Jurkat, Clone E6-1 (cell line): ENCODE data around the gene UXS1.

ENCODE experiments used
- DNase-seq: peaks from one replicate; pipeline ENCODE4 v3.0.0-alpha.2; 2011; ENCODE audit warnings: low read depth, low spot score
- H3K4me3 ChIP-seq: 2 replicates; pipeline ENCODE4 v1.5.1; 2011; ENCODE audit warnings: mild to moderate bottlenecking, low read length, control low read depth, moderate library complexity

Gene UXS1

DNA sequence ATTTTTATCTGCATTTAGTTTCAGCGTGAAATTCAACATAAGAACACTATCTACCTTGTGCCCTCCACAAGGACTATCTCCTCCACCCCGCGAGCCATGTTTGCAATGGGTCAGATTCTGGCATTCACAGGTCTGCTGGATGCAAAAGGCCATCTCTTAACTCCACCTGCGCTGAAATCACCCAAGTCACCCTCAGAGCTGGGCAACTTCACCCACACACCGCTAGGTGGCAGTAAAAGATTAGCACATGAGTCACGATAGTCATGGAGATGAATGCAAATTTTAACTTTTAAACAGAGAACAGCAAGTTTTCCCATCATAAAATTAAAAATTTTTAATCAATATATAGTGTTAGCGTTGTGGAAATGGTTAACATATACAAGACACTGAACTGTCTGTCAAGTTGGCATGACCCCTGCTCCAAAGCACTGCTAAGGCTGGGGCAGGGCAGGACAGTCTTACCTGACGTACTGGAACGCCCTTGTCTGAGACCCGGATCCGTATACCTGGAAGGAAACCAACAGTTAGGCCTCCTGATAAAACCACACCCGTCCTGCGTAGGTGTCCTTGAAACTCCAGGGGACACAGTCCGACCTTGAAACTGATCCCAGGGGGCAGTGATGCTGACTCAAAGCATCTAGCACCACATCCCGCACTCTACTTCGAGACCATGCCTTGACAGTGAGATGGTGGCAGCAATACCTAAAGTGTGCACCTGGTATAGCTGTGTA is 89.6 kb downstream of the UXS1 start:
- DNase-seq: peak; percentile 61
- H3K4me3 ChIP-seq: no peak overlapping the region

DNA sequence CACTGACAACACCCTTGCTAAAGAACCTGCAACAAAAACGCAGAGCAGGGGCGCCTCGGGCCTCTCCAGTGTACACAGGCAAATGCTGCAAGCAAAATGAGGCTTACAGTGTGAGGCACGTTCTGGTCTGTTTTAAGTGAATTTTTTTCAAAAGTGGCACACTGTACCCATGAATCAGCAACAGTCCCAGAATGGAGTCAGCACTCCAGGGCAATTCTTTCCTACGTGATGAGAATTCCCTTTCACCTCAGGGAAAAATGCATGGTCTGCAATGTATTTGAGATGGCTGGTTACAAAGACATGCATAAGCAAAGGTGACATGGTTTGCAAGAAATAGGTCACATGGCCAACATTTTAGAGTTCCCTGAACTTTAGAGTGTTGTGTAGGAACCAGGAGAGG is 94.4 kb downstream of the UXS1 start:
- DNase-seq: no peak
- no peak overlapping the region for H3K4me3 ChIP-seq

DNA sequence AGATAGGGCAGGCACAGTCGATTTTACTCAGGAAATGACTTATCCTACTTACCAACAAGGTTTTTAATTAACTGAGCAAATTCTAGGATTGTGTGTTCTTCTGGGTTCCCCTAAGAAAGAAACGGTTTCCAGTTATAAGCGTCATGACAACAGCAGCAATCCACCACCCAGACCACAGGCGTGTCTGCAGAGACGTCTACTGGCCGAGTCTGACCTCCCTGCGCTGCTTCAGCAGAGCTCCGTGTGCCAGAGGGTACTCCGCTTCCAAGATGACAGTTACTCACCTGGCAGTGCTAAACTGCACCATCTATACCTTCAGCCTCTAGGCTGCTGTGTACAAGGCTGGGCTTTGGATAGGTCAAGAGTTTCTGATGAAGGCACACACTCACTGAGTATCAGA is 95.4 kb downstream of the UXS1 start:
- DNase-seq: no peak
- H3K4me3 ChIP-seq: no peak overlapping the region

DNA sequence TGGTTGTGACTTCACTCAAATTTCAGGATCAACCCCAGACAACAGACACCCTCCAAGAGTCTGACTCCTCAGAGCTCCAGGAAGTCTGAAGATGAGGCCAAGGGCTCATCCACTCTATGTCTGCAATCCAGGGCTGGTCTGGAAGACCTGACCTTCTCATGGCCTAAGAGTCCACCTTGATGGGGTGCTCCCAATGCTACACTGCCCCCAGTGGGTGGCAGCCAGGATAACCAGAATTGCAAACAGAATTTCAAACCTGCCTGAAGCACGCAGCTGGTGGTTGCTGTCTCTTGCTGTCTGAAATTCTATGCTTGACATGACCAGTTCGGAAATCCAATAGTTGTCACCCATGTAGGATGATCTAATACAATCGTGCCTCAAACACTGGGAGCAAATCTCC is 96.0 kb downstream of the UXS1 start:
- DNase-seq: no peak
- no peak overlapping the region for H3K4me3 ChIP-seq

DNA sequence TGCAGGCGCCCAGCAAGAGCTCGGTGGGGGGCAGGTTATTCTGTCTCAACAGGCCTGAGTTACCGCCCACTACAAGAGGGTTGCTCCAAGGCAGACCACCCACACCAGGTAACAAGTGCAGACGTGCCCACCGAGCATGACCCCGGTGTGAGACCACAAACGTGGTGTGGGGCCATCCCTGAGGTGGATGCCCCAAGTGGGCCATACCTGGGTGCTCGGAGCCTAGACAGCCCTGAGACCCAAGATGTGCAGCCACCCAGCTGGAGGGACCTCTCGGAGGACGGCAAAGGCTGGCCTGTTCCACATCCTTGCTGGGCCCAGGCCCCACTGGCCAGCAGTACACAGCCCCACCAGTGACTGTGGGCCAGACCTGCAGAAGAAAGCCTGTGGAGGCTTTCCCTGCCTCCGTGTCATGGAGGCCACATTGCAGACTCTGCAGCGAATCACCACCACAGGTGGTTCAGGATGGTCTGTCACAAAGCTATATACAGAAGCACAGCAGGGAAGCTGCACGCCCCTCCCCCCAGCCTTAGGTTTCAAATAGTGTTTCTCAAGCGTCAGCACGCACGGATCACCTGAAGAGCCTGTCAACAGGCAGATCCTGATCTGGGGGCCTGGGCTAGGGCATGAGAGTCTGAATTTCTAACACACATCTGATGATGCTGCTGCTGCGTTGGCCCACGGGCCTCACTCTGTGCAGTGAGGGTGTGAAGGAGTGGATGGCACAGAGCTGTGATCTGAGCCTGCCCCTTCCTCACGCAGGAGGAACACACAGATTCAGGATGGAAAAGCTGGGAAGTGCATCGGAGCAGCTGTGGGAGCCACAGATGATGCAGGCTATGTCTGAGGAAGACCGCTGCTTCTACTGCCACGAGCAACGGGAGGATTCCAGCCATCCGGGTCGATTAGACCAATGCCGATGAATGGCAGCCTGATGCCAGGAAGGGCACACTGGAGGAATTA is 96.8 kb downstream of the UXS1 start:
- no peak overlapping the region for H3K4me3 ChIP-seq
- DNase-seq: peak; percentile 67

DNA sequence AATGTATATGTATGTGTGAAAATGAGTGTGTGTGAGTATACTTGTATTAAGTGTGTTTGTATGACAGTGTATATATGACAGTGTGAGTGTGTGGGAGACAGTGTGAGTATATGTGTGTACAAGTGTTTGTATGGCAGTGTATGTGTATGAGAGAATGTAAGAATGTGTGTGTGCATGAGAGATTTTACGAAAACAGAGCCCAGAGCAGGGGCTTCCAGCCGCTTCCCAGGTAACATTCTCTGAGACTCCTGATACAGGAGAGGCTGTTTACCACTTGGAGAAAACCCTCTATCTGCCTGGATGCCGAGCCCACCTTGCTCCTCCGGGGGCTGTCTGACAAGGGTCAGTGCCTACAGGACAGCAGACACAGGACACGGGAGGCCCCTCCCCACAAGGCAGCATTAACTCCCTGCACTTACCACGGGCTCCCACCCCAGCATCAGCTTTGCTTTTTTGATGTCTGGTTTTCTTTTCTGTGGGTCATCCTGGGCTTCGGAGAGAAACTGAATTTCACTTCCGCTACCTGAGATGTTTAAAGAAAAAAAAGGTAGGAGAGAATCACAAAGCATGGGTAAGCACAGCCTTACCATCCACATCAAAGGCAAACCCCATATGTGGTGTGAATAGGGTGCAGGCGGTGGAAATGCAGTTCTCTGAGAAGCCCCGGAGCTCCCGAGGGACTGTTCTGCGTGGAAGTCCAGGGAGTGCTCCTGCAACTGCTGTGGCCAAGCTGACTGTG is 97.6 kb downstream of the UXS1 start:
- peak overlapping the region; percentile 51 for H3K4me3 ChIP-seq
- DNase-seq: peak; percentile 78

DNA sequence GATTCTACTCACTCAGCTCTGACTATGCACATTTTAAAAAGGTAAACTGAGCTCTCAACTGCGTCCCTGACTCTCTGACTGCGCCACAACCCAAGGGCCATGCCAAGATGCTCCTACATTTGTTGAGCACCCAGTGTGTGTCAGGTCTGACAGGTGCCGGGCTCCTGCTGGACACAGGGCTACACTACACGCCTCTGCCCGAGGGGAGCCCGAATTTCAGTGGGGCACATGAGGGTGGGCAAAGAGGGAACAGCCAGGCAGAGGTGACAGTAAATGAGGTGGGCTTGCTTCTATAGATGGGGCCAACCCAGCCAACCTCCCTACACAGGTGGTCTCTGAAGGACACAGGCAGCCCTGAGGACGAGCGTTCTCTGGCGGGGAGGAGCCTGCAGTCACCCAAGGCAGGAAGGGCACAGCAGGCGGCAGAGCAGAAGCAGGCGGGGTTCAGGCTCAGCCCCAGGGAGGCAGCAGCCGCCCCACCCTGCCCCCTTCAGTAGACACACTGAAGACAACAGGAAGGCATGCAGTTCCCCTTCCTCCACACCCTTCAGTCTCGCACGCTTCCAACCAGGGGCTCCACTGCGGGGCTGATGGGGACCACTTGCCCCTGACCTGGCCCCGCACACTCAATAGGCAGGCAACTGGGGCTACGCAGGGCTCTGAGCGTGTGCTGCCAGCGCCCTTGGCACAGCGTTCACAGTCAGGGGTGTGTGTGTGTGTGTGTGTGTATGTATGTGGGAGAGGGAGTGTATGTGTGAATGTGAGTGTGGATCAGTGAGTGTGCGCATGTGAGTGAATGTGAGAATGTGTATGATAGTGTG is 98.4 kb downstream of the UXS1 start:
- peak overlapping the region; percentile 51 for H3K4me3 ChIP-seq
- peak; percentile 86 for DNase-seq

DNA sequence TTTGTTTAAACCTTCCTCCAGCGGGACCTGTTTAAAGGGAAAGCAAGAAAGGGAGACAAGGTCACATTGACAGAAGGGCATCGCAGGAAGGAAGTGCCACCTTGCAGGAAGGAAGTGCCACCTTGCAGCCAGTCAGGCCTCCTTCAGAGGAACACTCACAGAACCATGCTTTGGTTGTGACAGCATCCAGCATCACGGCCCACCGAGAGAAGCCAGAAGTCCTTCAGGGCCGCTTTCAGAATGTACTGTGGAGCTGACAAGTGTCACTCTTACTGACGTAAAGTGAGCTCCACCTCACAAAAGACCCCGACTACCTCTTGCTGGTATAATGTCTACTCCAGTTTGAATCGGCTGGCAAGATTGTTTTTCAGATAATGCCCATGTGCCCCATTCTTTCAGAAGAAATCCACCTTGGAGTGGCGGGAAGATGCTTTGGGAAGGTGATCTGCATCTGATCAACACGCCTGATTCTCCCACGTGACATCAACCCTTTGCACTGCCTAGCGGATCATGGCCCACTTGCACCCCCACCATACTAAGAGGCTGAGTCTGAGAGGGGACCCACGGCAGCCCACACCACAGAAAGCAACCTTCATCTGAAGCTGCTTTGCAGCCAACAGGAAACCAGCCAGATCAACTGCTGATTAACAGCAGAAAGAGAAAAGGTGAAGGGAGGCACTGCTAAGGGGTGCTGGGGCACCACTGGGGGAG is 99.8 kb downstream of the UXS1 start:
- peak; percentile 91 for DNase-seq
- H3K4me3 ChIP-seq: peak overlapping the region; percentile 44

DNA sequence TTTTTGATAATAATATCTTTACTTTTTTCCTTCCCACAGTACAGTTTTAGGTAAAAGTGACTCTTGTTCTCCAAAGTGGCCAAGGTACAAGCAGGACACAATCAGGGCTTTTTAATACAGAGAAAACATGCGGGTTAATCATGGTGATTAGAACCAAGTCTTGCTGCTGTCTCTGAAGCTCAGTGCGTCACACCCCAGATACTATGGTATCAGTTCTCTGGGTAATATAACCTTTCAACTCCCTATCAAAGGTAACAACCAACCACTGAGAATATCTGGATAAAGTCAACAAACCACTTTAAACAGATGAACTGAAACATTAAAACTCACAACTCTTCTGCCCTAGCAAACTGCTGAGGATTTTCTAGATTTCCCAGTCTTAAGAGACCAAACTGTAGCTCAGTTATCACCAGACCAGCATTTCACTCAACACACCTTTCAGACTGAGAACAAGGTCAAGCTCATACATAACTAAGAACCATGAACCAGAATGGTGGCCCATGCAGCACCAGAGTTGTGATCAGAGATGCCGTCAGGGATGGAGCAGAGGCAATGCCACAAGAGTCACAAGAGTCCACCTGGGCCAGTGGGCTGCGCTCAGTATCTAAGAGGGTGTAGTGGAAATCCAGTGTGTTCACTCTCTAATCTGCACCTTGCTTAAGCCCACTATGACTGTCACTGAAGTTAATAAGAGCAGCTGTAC is 103.0 kb downstream of the UXS1 start:
- no peak for DNase-seq
- no peak overlapping the region for H3K4me3 ChIP-seq

DNA sequence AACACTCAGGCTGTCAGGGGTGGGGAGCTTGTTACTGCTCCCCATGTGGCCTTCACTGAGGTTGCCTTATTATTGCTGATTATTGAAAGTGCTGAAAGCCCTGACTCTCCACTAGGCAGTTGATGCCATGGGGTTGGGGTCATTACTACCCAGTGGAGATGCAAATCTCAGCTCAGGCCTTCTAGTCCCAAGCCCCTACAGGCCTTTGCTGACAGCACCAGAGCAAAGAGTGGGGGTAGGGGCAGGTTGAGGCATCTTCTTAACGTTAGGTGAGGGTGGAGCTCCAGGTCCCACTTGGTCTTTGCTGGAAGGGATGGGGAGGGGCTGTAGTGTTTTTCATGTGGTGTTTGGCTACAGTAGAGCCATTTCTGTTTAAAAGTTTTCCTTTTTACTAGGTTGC is 104.5 kb downstream of the UXS1 start:
- H3K4me3 ChIP-seq: no peak overlapping the region
- no peak for DNase-seq

DNA sequence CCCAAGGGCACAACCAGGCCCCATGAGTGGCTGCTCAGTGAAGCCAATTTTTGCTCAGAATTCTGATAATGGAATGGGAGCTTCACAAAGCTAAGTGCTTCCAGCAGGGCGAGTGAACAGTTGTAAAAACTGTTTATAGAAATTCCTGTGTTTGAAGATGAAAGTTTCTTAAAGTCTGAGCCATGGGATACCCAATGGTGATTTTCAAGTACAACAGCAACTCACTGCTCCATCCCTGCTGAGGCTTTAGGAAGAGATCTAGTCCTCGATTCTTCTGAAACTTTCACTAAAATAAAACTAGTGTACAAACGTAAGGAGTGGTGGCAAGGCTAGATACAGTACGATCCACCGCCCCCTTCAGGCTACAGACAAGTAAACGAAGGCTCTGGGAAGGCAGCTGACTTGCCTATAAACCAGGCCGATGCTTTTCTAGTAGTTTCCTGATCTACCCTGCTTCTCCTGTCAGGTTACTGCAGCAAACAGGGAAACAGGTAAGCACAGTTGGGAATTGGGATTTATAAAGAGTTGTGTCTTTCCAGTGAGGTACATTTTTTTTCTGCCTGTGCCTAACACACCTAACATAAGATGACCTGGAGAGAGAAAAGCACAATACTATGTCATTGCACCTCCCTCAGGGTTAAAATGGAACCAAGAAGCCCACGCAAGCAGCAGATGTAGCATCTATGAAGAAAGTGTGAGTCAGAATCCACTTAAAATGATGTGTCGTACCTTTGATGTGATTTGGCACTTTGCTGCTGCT is 108.7 kb downstream of the UXS1 start:
- H3K4me3 ChIP-seq: no peak overlapping the region
- DNase-seq: peak; percentile 71

DNA sequence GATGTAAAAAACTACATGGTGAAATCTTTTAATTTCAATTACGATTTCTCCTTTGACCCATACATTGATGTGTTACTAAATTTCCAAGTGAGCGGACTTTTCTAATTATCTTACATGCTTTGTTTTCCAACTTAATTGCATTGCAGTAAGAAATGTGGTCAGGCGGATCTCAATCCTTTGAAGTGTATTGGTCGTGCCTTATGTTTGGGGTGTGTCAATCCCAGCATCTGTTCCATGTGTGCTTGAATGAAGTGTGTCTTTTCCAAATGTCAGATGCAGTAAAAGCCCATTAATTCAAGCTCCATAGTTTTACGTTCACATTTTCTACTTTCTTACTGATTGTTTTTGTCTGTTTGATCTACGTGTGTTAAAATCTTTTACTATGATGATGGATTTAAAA is 113.1 kb downstream of the UXS1 start:
- no peak for DNase-seq
- no peak overlapping the region for H3K4me3 ChIP-seq

DNA sequence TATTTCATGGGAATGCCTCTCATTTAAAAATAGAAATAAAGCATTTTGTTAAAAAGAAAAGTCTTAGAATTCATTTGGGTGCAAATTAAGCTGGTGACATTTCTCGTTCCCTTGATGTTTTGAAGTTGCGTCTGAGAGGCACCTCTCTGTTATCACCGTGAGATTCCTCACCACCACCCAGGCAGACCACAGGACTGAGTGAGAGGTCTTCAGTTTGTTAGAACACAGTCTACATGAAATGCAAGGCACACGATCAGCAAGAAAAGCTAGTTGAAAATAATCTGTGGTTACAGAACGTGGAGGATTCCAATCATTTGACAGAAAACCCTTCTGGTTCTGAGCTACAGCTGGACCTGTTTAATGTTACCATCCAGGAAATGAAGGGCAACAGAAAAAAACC is 116.0 kb downstream of the UXS1 start:
- H3K4me3 ChIP-seq: no peak overlapping the region
- peak; percentile 57 for DNase-seq

DNA sequence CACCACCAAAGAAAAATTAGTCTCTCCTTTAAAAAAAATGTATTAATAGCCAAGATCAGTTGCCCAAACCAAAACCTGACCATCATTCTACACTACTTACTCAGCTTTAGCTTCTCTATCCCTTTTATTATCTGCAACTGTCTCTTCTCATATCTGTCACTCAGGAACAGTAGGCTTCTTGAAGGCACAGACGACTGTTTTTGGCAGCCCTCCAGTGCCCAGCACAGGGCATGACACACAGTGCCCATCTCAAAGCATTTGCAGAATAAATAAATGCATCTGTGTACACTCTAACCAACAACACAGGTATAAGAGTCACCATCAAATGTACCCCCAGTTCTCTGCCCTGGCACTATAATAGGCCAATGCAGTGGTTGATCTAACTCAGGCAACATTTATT is 117.2 kb downstream of the UXS1 start:
- no peak for DNase-seq
- no peak overlapping the region for H3K4me3 ChIP-seq

DNA sequence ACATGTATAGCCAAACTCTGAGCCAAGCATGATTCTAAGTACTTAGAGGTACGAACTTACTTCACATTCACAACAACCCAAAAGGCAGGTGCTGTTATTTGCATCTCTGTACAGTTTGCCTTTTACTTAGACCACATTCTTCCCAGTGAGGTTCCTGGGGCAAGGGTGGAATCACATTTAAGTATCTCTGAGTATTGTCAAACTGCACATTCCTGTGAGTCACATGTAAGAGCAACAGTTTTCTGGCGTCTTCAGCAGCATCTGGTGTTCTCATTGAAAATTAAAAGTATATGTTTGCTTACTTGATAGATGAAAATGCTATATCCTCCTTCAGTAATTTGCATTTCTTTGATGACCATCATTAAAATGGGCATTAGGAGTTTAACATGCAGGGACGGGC is 119.1 kb downstream of the UXS1 start:
- no peak overlapping the region for H3K4me3 ChIP-seq
- no peak for DNase-seq

DNA sequence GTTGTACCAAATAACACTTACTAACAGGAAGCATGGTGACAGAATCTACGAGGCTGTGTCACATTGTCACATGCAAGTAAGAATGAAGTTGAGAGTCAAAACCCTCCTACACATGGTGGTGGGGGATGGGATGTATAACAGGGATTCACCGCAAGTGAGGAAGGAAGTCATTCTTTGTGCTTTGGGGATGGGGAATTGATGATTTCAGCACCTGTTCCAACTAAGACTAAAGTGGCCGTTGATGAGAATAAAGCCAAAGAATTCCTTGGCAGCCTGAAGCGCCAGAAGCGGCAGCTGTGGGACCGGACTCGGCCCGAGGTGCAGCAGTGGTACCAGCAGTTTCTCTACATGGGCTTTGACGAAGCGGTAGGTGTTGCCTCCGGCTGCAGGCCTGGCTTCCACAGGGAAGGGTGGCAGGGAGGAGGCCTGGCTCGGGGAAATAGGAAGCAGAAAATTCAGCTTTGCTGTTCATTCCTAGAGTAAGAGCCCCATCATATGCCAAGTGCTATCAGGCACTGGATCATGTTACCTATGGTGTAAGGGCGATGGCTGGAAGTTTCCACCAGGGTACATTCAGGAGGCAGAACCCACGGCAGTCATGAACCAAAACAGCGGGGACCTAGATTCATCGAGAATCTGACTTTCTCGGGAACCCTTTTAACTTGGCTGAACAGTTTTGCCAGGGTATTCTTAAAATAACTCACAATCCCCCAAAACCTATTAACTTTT is 120.3 kb downstream of the UXS1 start:
- no peak overlapping the region for H3K4me3 ChIP-seq
- DNase-seq: peak; percentile 53
